CD8-positive, alpha-beta memory T cell (primary cell): ENCODE measurements around the gene PDCD1. TPM values are rescaled to one million over a fixed set of nuclear protein-coding genes. Genes with fewer than 3 reads are reported as not detected.

Source experiments
- CTCF ChIA-PET: fragments of 350-600 bp; sonication (Branson Sonifier 250); formaldehyde crosslinking; loops from one replicate; lab custom pipeline; 2021; ENCODE audit warnings: antibody characterized with exemption; lab: Charles Lee
- POLR2A ChIA-PET: fragments of 350-600 bp; sonication (Branson Sonifier 250); formaldehyde crosslinking; loops from one replicate; lab custom pipeline; 2021; ENCODE audit warnings: antibody characterized with exemption; lab: Charles Lee
- DNase-seq, 5 donors: peaks; one replicate each; pipeline versions ENCODE4 v3.0.0 to v3.0.0-alpha.2; 2020 to 2022; ENCODE audit warnings: mixed read lengths in 1 of 5
- H3K27ac ChIP-seq: one replicate; pipeline ENCODE4 v1.7.0; 2013; ENCODE audit warnings: low read depth, mild to moderate bottlenecking, low read length, moderate library complexity
- H3K27me3 ChIP-seq: 2 replicates; pipeline ENCODE4 v1.7.0; 2013; ENCODE audit warnings: low read length, mild to moderate bottlenecking; ENCODE audit not compliant: insufficient read depth, poor library complexity, severe bottlenecking
- H3K36me3 ChIP-seq: 2 replicates; pipeline ENCODE4 v1.7.0; 2013; ENCODE audit warnings: mild to moderate bottlenecking, low read length, moderate library complexity; ENCODE audit not compliant: insufficient read depth
- H3K4me1 ChIP-seq: 2 replicates; pipeline ENCODE4 v1.7.0; 2013; ENCODE audit warnings: mild to moderate bottlenecking, low read length, moderate library complexity; ENCODE audit not compliant: insufficient read depth
- H3K4me3 ChIP-seq: 2 replicates; pipeline ENCODE4 v1.7.0; 2013; ENCODE audit warnings: mild to moderate bottlenecking, low read length
- H3K9me3 ChIP-seq: 2 replicates; pipeline ENCODE4 v1.7.0; 2013; ENCODE audit warnings: mild to moderate bottlenecking, low read length
- H3K27ac Mint-ChIP-seq, 8 donors: one replicate each; pipeline ENCODE4 v1.8.0; 2020 to 2021; ENCODE audit warnings: mixed read lengths in 8 of 8, mild to moderate bottlenecking in 6 of 8, inconsistent platforms in 3 of 8, moderate library complexity in 3 of 8
- H3K27me3 Mint-ChIP-seq, 2 donors: one replicate each; pipeline ENCODE4 v1.8.0; 2020 to 2021; ENCODE audit warnings: mixed read lengths in 2 of 2, mild to moderate bottlenecking in 1 of 2, moderate library complexity in 1 of 2
- H3K36me3 Mint-ChIP-seq, 3 donors: one replicate each; pipeline ENCODE4 v1.8.0; 2020 to 2021; ENCODE audit warnings: mixed read lengths in 3 of 3, inconsistent platforms in 1 of 3, mild to moderate bottlenecking in 1 of 3
- H3K4me1 Mint-ChIP-seq, 3 donors: one replicate each; pipeline ENCODE4 v1.8.0; 2020 to 2021; ENCODE audit warnings: mixed read lengths in 3 of 3, inconsistent platforms in 1 of 3, mild to moderate bottlenecking in 1 of 3
- H3K4me3 Mint-ChIP-seq, 7 donors: one replicate each; pipeline ENCODE4 v1.8.0; 2020 to 2021; ENCODE audit warnings: mixed read lengths in 7 of 7, mild to moderate bottlenecking in 6 of 7, moderate library complexity in 4 of 7, inconsistent platforms in 2 of 7
- H3K9me3 Mint-ChIP-seq, 5 donors: one replicate each; pipeline ENCODE4 v1.8.0; 2020 to 2022; ENCODE audit warnings: mixed read lengths in 5 of 5, mild to moderate bottlenecking in 3 of 5, moderate library complexity in 2 of 5, inconsistent platforms in 1 of 5
- polyA plus RNA-seq: library from polyadenylated mRNA; unstranded; fragments of 300-500 nt; fragmentation: Illumina TruSeq; gene quantifications from one replicate; pipeline ENCODE4 v1.2.3, GENCODE V29; 2021
- total RNA-seq, 2 experiments: library from RNA; stranded (reverse); gene quantifications; one replicate each; pipeline ENCODE4 v1.2.3, GENCODE V29; 2021

Gene PDCD1
- total and polyA plus RNA-seq, 3 experiments from 2014 or later = 34.3 to 41.8 (median 39.3) TPM

DNA sequence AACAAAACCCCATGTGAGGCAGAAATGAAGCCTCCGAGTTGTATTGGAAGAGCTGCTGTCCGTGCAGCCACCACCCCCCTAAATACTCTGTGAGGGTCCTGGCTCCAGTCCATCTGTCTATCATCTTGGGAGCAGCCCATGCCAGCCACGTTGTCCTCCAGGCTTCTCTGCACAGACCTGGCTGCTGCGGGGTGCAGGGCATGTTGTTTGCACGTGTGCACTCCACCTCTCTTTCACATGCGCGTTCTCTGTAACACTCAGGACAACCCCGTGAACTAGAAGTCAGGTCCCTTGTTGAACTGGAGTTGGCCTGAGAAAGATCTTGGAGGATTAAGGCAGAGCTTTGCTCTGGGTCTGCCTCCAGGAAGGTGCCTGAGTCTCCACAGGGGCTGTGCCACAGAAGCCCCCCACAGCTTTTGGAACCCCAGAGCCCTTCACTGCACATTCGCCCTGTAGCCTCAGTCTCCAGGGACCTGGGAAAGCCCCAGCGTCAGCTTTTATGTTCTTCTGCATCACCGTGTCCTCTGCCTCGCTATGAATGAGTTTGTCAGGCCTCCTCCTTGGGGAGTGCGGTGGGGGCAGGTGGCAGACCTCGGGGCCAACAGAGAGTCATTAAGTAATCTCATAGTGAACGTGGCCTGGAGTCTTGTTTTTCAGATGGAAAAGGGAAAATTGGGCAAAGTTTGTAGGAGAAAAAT lies 27.4 kb upstream of the PDCD1 start:
- Histone ChIP-seq H3K4me3 (no peak overlapping the region), H3K27me3 (no peaks in the 10 kb centered on the region), H3K9me3 (no peaks in the 10 kb centered on the region), H3K27ac (no peak overlapping the region), H3K36me3 (no peaks in the 10 kb centered on the region), H3K4me1 (peaks cover 21% of the 10 kb centered on the region)
- CTCF ChIA-PET = no interaction called here
- no peak for DNase-seq
- Mint-ChIP-seq H3K4me1 (peaks cover 44 to 71% (median 45%) of the 10 kb centered on the region in 3 donors), H3K27ac (peak overlapping the region in 2 of 8 donors; percentile 61 to 83), H3K4me3 (no peak overlapping the region), H3K9me3 (peaks cover 0 to 5% (median 3%) of the 10 kb centered on the region in 5 donors), H3K36me3 (peaks cover 0 to 54% (median 10%) of the 10 kb centered on the region in 3 donors), H3K27me3 (peaks cover 0 to 5% of the 10 kb centered on the region in 2 donors)
- POLR2A ChIA-PET = no interaction called here

DNA sequence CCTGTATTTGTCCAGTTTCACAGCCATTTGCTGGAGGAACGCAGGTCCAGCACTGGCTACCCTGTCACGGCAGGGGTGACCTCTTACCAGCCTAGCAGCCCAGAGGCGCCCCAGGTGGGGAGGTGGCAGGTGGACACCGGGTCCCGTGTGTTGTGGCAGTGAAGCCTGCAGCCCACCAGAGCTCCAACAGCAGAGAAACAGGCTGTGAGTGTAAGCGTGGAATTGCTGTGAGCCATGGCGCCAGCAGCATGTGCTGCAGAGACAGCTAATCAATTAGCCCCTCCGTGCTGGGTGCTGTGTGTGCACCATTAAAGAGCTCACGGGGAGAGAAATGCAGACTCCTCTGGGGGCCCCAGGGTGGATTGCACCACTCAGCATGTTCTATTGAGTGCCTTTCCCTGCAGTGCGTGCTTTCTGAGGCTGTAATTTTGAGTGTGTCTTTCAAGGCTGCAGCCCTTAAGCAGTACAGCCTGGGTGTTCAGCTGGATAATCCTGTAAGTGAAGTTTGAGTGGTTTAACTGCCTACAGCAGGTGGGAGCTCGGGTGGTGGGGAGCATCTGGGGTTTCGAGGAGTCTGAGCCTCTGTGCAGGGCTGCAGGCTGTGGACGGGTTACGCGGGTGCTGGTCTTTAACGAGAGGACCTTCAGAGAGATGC lies 26.7 kb upstream of the PDCD1 start:
- peaks cover 0 to 51% (median 10%) of the 10 kb centered on the region in 3 donors for H3K36me3 Mint-ChIP-seq
- H3K4me1 ChIP-seq = peaks cover 28% of the 10 kb centered on the region
- POLR2A ChIA-PET = no interaction called here
- peak in 1 of 5 donors; percentile 46 for DNase-seq
- H3K27me3 ChIP-seq = no peaks in the 10 kb centered on the region
- H3K4me3 Mint-ChIP-seq = no peak overlapping the region
- peaks cover 0 to 5% (median 3%) of the 10 kb centered on the region in 5 donors for H3K9me3 Mint-ChIP-seq
- peaks cover 0 to 6% of the 10 kb centered on the region in 2 donors for H3K27me3 Mint-ChIP-seq
- H3K27ac Mint-ChIP-seq = no peak overlapping the region
- peaks cover 48 to 75% (median 49%) of the 10 kb centered on the region in 3 donors for H3K4me1 Mint-ChIP-seq
- no peaks in the 10 kb centered on the region for H3K36me3 ChIP-seq
- H3K9me3 ChIP-seq = no peaks in the 10 kb centered on the region
- H3K4me3 ChIP-seq = no peak overlapping the region
- CTCF ChIA-PET = interaction anchor here (0.7 kb wide), 1 partner anchor 151 kb away, joined by 3 read pairs; the partner anchor contains the start of gene D2HGDH
- no peak overlapping the region for H3K27ac ChIP-seq

DNA sequence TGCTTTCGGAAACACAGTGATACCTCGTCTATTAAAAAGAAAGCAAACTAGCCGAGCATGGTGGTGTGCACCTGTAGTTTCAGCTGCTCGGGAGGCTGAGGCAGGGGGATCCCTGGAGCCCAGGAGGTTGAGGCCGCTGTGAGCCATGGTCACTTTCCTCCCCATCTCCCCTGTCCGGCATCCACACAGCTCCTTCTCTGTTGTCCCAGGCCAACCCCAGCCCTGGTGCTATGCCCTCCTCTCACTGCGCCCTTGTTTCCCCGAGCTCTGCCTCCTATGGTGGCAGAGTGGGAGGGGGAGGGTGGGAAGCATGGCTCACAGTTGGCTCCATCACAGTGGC lies 26.2 kb upstream of the PDCD1 start:
- POLR2A ChIA-PET = no interaction called here
- Histone ChIP-seq H3K9me3 (no peaks in the 10 kb centered on the region), H3K4me3 (no peak overlapping the region), H3K27me3 (no peaks in the 10 kb centered on the region), H3K36me3 (no peaks in the 10 kb centered on the region), H3K27ac (no peak overlapping the region), H3K4me1 (peaks cover 30% of the 10 kb centered on the region)
- peaks cover 0 to 5% (median 3%) of the 10 kb centered on the region in 5 donors for H3K9me3 Mint-ChIP-seq
- peaks cover 0 to 46% (median 8%) of the 10 kb centered on the region in 3 donors for H3K36me3 Mint-ChIP-seq
- peaks cover 48 to 70% (median 49%) of the 10 kb centered on the region in 3 donors for H3K4me1 Mint-ChIP-seq
- H3K27ac Mint-ChIP-seq = no peak overlapping the region
- no peak for DNase-seq
- H3K4me3 Mint-ChIP-seq = peak overlapping the region in 1 of 7 donors; percentile 27
- peaks cover 0 to 6% of the 10 kb centered on the region in 2 donors for H3K27me3 Mint-ChIP-seq
- CTCF ChIA-PET = interaction anchor here (0.6 to 0.7 kb wide), 2 partner anchors 151 to 762 kb away, joined by 3 read pairs; partner anchors contain the start of gene D2HGDH

DNA sequence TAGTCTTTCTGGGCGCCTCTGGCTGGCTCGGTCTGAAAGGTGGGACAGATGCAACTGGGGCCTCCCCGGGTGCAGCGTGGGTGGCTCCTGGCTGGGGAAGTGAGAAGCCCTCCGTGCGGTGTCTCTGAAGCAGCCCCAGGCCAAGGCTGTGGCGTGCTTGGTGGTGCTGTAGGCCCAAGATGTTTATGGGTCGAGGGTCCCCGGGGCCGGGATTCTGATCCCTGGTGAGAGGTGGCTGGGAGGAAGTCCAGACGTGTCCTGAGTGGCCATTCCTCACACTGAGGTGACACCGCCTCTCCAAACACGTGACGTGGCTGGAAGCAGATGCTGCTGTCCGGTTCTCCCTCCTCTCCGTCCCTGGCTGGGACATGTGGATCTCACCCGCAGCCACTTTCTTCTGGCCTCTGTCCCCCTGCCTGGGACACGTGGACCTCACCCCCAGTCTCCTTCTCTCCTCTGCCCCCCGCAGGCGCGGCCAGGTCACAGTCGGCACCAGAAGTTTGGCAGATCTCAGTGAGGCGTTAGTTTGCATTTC lies 23.5 kb upstream of the PDCD1 start:
- peak in 1 of 5 donors; percentile 52 for DNase-seq
- Histone ChIP-seq H3K27ac (peak overlapping the region; percentile 49), H3K36me3 (no peaks in the 10 kb centered on the region), H3K27me3 (no peaks in the 10 kb centered on the region), H3K4me1 (peaks cover 27% of the 10 kb centered on the region), H3K9me3 (no peaks in the 10 kb centered on the region), H3K4me3 (peak overlapping the region; percentile 74)
- Mint-ChIP-seq H3K27ac (peak overlapping the region; percentile 81 to 98 (median 96)), H3K9me3 (peaks cover 0 to 5% (median 3%) of the 10 kb centered on the region in 5 donors), H3K36me3 (peaks cover 0 to 33% (median 4%) of the 10 kb centered on the region in 3 donors), H3K27me3 (peaks cover 0 to 6% of the 10 kb centered on the region in 2 donors), H3K4me3 (peak overlapping the region; percentile 86 to 96 (median 93)), H3K4me1 (peaks cover 28 to 57% (median 29%) of the 10 kb centered on the region in 3 donors)
- CTCF ChIA-PET = no interaction called here
- POLR2A ChIA-PET = no interaction called here

DNA sequence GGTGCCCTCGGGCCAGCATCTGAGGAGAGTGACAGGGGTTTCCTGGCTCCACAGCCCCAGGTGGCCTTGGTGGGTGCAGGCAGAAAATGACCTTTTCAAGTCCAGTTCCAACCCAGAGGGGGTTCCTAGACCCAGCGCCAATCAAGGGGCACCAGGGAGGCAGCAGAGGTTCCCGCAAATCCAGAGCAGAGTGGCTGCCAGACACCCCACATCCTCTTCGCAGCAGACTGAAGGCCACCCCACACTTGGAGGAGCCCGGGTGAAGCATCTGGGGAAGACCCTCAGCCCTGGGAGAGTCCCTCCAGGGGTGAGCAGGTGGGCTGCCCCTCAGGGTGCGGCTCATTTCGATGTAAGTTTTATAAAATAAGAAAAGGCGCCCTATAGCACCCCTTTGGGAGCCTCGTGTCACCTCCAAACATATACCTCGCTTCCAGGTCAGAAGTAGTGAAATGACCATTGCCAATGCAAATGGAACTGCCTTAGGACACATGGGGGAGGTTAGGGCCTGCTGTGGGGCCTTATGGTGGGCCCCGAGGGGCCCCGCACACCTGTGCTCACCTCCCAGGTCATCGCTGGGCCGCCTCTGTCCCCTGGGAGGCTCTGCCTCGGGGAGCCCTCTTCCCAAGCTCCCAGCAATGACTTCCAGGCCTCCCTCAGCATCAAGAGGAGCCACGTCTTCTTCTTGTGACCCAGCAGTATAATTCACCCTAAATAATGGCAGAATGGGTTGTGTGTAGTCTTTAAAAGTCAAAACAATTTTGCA lies 21.8 kb upstream of the PDCD1 start:
- POLR2A ChIA-PET = interaction anchor here (0.7 to 1.6 kb wide), 4 partner anchors 12 to 179 kb away, joined by 3 to 6 read pairs (median 5); partner anchors contain the start of gene ING5
- peaks cover 0 to 17% (median 4%) of the 10 kb centered on the region in 3 donors for H3K36me3 Mint-ChIP-seq
- peaks cover 0 to 6% of the 10 kb centered on the region in 2 donors for H3K27me3 Mint-ChIP-seq

DNA sequence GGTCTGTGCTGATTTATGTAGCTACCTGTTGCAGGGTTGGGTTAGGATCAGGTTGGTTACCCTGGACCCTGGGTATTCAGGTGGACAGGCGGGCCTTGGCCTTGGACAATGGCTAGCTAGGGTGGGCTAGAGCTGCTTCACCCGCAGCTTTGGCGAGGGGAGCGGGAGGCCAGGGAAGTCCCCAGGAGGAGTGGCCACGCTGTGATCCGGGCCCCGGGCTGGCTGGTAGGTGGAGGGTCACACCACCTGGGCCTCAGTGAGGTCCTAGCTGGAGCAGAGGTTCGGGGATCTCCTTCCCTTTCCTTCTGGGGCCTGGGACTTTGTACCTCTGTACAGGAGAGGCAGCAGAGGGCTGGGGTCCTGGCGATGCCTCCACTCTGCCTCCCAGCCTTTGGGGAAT lies 20.6 kb upstream of the PDCD1 start:
- POLR2A ChIA-PET = interaction anchor here (0.6 to 1.6 kb wide), 3 partner anchors 35 to 146 kb away, joined by 3 to 4 read pairs (median 3); no protein-coding TSS in a partner anchor
- Histone ChIP-seq H3K36me3 (no peaks in the 10 kb centered on the region), H3K27ac (no peak overlapping the region), H3K27me3 (no peaks in the 10 kb centered on the region), H3K4me1 (peaks cover 27% of the 10 kb centered on the region), H3K9me3 (no peaks in the 10 kb centered on the region), H3K4me3 (no peak overlapping the region)
- Mint-ChIP-seq H3K27me3 (peaks cover 0 to 6% of the 10 kb centered on the region in 2 donors), H3K27ac (peak overlapping the region in 3 of 8 donors; percentile 22 to 93 (median 47)), H3K4me1 (peaks cover 24 to 45% (median 30%) of the 10 kb centered on the region in 3 donors), H3K4me3 (no peak overlapping the region), H3K36me3 (peaks cover 0 to 9% (median 1%) of the 10 kb centered on the region in 3 donors), H3K9me3 (peaks cover 0 to 5% (median 3%) of the 10 kb centered on the region in 5 donors)
- CTCF ChIA-PET = interaction anchor here (0.7 to 3.1 kb wide), 17 partner anchors 12 to 1028 kb away, joined by 3 to 35 read pairs (median 7); partner anchors contain the start of genes D2HGDH, DTYMK, ING5 and RTP5
- DNase-seq = no peak

More for the DNA sequence above, 21.8 kb upstream of the PDCD1 start:
- peaks cover 25 to 44% (median 32%) of the 10 kb centered on the region in 3 donors for H3K4me1 Mint-ChIP-seq
- H3K9me3 Mint-ChIP-seq = peaks cover 0 to 5% (median 3%) of the 10 kb centered on the region in 5 donors
- H3K36me3 ChIP-seq = no peaks in the 10 kb centered on the region
- H3K4me3 ChIP-seq = peak overlapping the region; percentile 76
- H3K4me1 ChIP-seq = peaks cover 27% of the 10 kb centered on the region
- peak overlapping the region; percentile 71 for H3K27ac ChIP-seq
- no peaks in the 10 kb centered on the region for H3K9me3 ChIP-seq
- DNase-seq = no peak
- peak overlapping the region; percentile 93 to 98 (median 96) for H3K27ac Mint-ChIP-seq
- CTCF ChIA-PET = interaction anchor here (1.0 to 2.3 kb wide), 4 partner anchors 12 to 156 kb away, joined by 3 to 18 read pairs (median 8); partner anchors contain the start of gene D2HGDH
- peak overlapping the region; percentile 86 to 96 (median 93) for H3K4me3 Mint-ChIP-seq
- H3K27me3 ChIP-seq = no peaks in the 10 kb centered on the region
